ENCODE measurements around the gene CD6.

CD6 gene

GRCh38 chr11:61008971-61009370 lies 37.5 kb downstream of the CD6 start:
- no peak for DNase-seq (ENCODE audit: low spot score)

DNA sequence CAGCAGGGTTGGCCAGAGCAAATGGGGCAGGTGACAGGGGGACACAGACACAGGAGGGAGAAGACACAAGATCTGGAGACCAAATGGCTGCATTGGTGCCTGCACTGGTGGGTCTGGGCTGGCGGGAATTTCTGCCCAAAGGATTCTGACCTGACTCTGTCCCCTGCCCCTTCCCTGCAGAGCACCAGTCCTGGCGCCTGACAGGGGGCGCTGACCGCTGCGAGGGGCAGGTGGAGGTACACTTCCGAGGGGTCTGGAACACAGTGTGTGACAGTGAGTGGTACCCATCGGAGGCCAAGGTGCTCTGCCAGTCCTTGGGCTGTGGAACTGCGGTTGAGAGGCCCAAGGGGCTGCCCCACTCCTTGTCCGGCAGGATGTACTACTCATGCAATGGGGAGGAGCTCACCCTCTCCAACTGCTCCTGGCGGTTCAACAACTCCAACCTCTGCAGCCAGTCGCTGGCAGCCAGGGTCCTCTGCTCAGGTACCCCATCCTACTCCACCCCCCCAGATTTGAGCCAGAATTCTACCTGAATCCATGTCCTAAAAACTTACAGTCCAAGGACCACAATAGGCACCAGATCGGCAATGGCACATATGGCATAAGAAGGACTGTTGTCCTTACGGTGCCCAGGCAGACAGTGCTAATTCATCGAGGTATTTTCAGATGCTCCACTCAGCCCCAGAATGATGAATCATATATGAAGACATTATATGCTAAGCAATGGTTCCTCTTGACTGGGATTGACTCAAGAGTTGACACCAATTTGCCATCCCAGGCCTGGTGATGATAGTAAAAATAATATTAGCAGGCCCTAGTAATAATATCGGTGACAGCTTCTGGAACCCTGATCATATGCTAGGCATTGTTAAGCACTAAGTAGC lies 38.2 kb downstream of the CD6 start:
- DNase-seq (ENCODE audit: low spot score), result no peak

DNA sequence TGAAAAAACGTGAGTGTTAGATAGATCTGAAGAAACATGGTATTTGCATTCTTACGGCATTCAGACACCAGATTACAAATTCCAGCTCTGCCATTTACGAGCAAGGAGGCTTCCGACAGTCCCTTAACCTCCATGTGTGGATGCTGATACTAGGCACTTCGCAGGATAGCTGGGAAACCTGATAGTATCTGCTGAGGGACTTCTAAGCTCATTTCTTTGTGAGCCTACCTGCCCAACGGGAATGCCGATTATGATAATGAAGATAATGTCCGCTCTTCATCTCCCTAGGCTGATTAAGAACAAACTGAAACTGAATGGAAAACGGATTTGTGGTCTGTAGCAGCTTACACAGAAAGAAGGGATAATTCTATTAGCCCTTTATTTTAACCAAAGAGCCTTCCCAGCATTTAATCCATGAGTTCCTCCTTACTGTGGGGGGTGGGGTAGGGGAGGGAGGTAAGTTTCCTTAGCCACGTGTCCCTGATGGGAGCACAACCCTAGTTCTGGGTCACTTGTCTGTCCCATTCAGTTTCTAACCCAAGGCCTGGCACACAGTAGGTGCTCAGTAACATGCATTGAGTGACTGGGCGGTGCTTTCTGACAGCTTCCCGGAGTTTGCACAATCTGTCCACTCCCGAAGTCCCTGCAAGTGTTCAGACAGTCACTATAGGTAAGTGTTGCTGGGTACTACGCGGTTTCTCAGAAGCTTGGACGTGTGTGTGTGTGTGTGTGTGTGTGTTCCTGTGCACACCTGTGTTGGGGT lies 39.2 kb downstream of the CD6 start:
- no peak for DNase-seq (ENCODE audit: low spot score)

- DNase-seq (ENCODE audit: low spot score), result no peak
These were observed 39.9 kb downstream of the CD6 start for GRCh38 chr11:61011229-61011870.

DNA sequence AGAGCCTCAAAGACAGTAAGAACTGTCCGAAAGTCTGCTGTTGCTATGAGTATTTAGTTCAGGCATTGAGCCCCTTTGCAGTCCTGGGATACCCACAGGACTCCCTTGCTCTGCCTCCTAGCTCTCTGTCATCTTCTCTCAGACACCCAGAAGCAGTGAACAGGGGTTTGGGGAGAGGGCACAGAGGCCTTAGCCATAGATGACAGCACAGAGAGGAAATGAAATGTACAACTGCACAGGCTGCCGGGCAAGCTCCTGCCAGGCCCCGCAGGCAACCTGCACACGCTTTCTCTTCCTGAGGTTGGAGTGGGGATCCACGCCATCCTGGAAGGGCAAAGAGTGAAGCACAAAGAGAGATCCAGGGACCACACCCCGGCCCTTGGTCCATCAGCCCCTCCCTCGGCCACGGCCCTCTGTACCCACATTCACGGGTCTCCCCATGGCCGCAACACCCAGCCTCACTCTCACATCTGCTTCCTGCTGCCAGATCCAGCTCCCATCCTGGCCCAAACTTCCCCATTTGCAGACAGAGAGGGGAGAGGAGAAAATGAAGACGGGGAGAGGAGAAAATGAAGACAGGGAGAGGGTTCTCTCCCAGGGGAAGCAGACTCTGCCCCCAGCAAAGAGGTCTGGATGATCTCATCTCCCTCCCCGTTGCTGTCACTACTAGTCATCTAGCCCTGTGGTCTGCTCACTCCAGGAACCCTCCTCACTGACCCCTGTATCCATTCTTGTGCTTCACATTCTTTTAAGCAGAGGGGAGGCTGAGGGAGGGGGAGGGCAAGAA lies 40.7 kb downstream of the CD6 start:
- DNase-seq (ENCODE audit: low spot score), result no peak

GRCh38 chr11:61012737-61013215 lies 41.3 kb downstream of the CD6 start:
- no peak for DNase-seq (ENCODE audit: low spot score)

DNA sequence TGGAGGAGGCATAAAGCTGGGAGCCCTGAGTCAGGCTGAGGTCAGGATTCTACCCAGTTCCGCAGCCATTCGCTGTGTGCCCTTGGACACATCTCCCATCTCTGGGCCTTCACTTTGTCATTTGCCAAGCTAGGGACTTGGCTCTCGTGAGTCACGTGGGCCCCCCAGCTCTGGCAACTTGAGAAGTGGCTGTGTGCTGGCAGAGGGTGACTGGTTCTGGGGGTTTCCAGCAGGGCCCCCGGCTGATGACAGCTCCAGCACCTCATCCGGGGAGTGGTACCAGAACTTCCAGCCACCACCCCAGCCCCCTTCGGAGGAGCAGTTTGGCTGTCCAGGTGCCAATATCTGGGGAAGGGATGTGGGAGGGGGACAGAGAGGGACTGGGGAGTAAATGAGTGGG lies 46.6 kb downstream of the CD6 start:
- no peak for DNase-seq (ENCODE audit: low spot score)

GRCh38 chr11:61019037-61019831 lies 47.8 kb downstream of the CD6 start:
- no peak for DNase-seq (ENCODE audit: low spot score)

DNA sequence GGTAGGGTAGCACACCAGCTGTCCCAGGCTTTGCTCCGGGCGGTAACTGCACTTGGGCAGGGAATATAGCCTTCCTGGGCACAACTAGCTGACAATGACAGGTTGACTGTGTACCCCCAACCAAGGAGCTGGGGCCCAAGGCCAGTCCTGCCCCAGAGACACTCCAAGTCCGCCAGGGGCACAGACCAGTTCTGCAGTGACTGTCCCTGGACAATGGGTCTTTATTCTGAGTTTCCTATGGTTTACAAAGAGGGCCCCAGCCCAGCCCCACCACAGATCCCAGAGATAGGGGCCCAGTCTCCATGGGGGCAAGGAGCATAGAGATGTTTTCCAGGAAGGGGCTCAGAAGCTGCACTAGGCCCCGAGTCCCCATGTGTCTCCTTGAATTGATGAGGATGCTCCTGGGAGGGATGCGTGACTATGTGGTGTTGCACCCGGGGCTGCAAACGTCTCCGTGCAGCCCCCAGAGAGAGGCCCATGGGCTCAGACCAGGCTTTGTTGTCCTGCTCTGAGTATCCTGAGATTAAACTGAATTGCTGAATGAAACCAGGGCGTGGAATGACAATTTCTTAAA lies 48.4 kb downstream of the CD6 start:
- no peak for DNase-seq (ENCODE audit: low spot score)

DNA sequence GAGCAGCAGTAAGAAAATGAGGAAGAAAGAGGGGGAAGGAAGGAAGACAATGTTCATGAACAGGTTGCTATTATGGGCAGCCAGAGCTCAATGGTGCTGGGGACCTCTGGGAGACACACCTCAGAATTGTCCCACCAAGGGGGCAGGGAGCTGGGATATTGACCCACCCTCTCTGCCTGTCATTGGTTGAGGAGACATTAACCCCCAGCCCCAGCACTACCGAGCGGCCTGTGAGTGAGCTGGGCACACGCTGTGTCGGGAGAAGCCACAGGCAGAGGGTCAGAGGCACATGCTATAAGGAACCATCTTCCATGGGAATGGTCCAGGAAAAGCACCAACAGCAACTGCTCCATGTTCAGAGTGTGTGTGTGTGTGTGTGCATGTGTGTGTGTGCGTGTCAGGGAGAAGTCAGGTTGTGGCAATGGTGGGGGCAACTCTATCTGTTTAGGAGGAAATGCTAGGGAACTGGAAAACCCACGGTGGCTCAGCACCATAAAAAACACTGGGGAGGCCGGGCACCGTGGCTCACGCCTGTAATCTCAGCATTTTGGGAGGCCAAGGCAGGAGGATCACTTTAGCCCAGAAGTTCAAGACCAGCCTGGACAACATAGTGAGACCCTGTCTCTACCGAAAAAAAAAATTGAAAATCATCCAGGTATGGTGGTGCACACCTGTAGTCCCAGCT lies 49.2 kb downstream of the CD6 start:
- DNase-seq (ENCODE audit: low spot score), result no peak

- DNase-seq (ENCODE audit: low spot score), result peak; percentile 49
These were observed 50.3 kb downstream of the CD6 start for GRCh38 chr11:61021661-61022212.

DNA sequence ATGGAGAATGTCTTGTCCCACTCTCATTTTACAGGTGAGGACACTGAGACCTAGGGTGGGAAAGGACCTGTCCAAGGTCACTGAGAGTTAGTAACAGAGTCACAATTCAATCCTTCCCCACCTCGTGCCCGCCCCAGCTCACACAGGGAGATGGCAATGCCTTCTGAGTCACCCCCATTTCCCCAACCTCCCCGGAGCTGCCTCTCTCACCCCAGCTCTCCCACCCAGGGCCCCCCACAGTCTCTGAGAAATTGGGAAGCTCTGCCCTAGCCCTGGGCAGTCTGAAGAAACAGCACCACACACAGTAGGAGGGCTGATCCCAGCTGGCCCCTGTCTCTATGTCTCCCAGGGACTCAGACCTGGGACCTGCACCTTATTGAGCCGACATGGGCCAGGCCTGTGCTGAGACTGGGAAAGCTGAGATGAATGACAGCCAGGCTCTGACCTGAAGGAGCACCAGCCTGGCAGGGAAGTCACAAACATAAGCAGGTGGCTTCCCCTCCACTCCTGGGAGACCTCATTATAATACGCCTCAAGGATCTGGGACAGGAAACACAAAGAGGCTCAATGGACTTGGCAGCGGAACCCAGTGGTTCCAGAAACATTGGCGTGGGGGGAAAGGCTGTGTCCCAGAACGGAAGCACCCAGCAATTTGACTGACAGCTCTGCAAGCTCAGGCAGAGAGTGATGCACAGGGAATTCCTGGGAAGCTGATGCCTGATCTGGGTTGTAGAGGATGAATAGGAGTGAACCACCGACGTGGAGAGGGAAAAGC lies 51.0 kb downstream of the CD6 start:
- no peak for DNase-seq (ENCODE audit: low spot score)

DNA sequence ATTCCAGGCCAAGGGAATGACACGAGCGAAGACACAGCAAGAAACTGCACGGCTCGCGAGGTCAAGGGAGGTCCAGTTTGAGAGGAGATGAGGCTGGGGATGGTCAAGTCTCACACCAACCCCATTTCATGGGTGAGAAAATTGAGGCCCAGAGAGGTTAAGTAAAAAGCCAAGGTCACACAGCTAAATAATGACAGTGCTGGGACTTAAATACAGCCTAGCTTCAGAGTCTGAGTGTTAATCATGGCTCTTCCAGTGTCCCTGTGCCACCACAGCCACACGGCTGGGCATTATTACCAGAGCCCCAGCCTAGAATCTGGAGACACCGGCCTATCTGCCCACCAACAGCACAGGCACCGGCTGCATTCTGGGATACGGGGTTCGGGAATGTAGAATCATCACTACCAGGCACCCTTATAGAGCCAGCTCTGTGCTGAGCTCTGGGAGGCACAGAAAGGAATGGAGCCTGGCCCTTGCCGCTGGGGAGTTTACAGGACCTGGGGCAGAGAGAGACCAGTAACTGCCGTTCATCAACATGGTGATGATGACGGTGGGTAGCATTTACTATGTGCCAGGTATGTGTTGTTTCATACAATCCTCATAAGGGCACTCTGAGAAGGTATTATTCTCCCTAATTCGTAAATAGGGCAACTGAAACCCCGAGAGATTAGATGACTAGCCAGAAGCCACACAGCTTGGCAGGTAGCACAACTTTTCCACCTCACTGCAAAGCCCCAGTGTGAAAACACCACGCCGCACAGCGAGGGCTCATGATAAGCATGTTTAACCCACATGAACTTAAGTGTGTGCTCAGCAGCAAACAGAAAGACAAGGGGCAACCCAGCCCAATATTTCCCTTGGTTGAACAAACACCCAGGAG lies 51.8 kb downstream of the CD6 start:
- no peak for DNase-seq (ENCODE audit: low spot score)

- DNase-seq (ENCODE audit: low spot score), result no peak
These were observed 52.5 kb downstream of the CD6 start for GRCh38 chr11:61023966-61024295.

- DNase-seq (ENCODE audit: low spot score), result no peak
These were observed 53.7 kb downstream of the CD6 start for GRCh38 chr11:61024938-61025820.

DNA sequence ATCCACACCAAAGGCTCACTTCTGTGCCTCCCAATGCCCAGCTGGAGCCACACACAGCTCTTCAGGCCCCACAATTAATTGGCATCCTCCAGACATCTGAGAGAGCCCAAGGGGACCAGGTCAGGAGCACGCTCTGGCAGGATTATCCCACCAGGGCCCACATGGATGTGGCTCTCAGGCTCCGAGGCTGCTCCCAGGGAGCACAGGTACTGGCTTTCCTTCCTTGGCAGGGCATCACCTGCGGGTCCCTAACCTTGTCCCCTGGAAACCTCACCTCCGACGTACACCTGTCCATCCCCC lies 54.3 kb downstream of the CD6 start:
- no peak for DNase-seq (ENCODE audit: low spot score)

Measured in SW480 (cell line).